ENCODE data around the gene LZTR1. TPM values are rescaled to one million over a fixed set of nuclear protein-coding genes. Genes with fewer than 3 reads are reported as not detected.

LZTR1 gene
- total RNA-seq, 1 donor from 2014 or later, result 18.1 TPM

DNA sequence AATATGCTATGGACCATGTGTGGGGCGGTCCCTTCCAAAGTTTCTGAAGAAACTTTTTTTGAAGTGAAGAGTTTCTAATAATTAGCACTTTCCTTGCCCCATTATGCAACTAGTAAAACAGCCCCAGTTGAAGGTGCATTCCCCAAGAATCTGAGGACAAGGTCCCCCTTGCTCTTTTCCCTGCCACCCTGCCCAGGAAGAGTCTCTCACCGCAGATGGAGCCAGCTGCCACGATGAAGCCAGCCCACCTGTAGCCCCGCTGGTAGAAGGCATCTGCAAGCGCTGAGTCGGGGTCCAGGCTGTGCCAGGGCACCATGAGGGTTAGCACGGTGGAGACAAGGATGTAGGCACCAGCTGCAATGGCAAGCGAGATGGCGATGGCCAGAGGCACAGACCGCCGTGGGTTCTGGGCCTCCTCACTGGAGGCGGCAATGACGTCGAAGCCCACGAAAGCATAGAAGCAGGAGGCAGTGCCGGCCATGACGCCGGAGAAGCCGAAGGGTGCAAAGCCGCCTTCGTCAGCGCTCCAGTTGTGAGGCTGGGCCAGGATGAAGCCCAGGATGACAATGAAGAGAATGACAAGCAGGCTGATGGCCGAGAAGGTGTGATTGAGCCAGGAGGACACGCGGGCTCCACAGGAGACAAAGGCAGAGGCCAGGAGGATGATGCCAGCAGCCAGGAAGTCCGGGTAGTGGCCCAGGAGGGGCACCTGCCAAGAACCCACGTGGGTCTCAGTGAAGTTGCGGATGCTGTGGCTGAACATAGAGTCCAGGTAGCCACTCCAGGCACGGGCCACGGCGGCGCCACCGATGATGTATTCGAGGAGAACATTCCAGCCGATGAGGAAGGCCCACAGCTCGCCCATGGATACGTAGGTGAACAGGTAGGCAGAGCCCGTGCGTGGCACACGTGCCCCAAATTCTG, 48.8 kb downstream of the LZTR1 start:
- Histone ChIP-seq H3K4me1 (peaks cover 18% of the 10 kb centered on the region), H3K27ac (replicated peaks) (no peak overlapping the region), H3K36me3 (no peaks in the 10 kb centered on the region), H3K4me3 (no peak overlapping the region), H3K9me3 (replicated peaks) (no peaks in the 10 kb centered on the region), H3K27me3 (ENCODE audit: low read depth) (peaks cover 56% of the 10 kb centered on the region)
- TF ChIP-seq, protein P1, sequence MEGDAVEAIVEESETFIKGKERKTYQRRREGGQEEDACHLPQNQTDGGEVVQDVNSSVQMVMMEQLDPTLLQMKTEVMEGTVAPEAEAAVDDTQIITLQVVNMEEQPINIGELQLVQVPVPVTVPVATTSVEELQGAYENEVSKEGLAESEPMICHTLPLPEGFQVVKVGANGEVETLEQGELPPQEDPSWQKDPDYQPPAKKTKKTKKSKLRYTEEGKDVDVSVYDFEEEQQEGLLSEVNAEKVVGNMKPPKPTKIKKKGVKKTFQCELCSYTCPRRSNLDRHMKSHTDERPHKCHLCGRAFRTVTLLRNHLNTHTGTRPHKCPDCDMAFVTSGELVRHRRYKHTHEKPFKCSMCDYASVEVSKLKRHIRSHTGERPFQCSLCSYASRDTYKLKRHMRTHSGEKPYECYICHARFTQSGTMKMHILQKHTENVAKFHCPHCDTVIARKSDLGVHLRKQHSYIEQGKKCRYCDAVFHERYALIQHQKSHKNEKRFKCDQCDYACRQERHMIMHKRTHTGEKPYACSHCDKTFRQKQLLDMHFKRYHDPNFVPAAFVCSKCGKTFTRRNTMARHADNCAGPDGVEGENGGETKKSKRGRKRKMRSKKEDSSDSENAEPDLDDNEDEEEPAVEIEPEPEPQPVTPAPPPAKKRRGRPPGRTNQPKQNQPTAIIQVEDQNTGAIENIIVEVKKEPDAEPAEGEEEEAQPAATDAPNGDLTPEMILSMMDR (IDR thresholded peaks at IDR 0.05; ENCODE audit: borderline replicate concordance), result no peak
- intact Hi-C loops (cut with micrococcal nuclease), result no loop called here
- DNase-seq, result no peak

DNA sequence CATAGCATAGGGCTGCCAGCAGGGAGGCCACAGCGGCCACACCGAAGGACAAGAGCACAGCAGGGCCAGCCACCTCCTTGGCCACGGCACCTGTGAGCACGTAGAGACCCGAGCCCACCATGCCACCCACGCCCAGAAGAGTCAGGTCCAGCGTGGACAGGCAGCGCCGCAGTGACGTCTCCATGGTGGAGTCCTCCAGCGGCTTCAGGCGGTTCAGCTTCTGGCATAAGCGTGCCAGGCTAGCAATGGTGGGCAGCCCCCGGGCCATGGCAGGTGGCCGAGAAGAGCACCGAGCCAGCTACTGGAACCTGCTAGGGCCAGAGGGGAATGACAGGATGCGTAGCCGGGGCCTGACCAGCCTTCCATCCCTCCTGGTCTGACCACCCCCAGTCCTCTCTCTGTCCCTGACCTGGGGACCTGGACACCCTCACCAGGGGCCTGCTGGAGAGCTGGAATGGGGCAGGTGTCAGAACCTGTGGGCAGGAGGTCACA, 49.5 kb downstream of the LZTR1 start:
- Histone ChIP-seq H3K9me3 (replicated peaks) (no peaks in the 10 kb centered on the region), H3K4me3 (peak overlapping the region; percentile 59), H3K36me3 (no peaks in the 10 kb centered on the region), H3K4me1 (peaks cover 18% of the 10 kb centered on the region), H3K27ac (replicated peaks) (no peak overlapping the region), H3K27me3 (ENCODE audit: low read depth) (peaks cover 56% of the 10 kb centered on the region)
- DNase-seq, result no peak
- TF ChIP-seq, protein P1 (IDR thresholded peaks at IDR 0.05; ENCODE audit: borderline replicate concordance), result no peak
- intact Hi-C loops (cut with micrococcal nuclease), result no loop called here

DNA sequence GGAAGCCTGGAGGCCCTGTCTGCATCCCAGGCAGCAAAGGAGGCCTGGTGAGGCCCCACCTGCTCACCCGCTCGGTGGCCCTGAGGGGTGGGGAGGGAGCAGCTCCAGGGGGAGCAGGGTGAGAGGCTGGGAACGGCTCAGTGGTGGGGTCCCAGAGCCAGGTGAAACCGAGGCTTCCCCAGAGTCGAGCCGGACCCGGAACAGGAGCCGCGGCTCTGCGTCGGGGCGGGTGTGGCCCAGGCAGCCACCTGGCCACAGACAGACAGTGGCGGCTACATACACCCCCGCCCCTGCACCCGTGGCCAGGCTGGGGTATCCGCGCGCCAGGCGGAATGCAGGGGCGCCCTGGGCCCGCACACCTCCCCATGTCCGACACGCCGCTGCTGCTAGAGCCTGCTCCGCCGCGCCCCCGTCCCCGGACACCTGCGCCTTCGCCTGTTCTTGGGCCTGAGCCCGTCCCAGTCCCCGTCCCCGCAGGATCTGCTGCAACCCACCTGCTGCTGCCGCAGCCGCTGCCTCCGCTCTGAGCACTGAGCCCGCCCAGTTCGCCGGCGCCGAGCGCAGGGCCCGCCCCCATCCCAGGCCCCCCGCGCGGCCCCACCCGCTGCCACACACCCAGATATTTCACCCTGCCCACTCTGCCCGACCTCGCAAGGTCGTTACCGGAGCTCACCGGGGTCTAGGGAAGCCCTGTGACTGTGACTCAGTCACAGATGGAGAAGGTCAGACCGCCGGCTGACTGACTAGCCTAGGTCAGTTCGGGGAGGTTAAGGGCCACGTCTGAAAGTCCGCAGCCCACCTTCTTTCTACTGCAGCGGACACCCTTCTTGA, 50.2 kb downstream of the LZTR1 start, which contains the start of gene SLC7A4:
SLC7A4 (minus strand) TSS at position 525 of the 831 bp plus-strand sequence. CDS start 749 bp downstream, outside the sequence.
- TF ChIP-seq, protein P1 (IDR thresholded peaks at IDR 0.05; ENCODE audit: borderline replicate concordance), result no peak
- DNase-seq, result no peak
- intact Hi-C loops (cut with micrococcal nuclease), result no loop called here
- Histone ChIP-seq H3K4me1 (peaks cover 14% of the 10 kb centered on the region), H3K27ac (replicated peaks) (no peak within 1 kb of the TSS), H3K4me3 (peak within 1 kb of the TSS; percentile 59), H3K9me3 (replicated peaks) (no peaks in the 10 kb centered on the region), H3K36me3 (no peaks in the 10 kb centered on the region), H3K27me3 (ENCODE audit: low read depth) (peaks cover 56% of the 10 kb centered on the region)

DNA sequence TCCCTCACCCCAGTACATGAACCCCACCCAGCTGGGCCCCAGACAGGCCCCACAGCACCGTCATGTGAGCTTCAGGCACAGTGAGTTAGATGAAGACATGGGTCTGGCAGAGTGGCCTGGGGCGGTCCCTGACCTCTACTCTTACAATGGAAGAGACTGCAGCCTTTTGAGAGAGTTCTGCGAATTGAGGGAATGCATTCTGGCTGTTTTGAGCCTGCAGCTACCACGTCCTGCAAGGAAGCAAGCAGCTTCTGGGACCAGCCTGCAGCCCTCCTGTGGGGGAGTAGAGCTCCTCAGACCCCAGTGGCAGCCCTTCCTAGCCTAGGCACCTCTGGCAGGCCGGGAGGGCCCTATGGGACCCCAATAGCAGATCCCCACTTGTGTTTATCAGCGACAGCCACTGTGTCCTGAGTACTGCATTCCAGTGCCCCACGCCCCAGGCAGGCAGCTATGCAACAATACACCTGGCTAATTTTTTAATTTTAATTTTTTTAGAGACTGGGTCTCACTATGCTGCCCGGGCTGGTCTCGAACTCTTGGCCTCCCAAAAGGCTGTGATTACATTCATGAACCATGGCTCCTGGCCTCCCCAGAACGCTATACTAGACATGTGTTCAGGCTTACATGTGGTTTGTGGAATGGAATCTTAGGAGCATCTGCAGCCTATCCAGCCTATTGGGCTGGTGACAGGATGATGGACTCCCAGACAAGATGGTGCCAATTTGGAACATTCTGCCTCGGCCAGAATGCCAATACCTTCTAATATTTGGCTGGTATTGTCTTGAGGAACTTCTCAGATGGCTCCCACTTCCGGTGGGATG, 51.0 kb downstream of the LZTR1 start:
- no peak for DNase-seq
- Histone ChIP-seq H3K4me3 (peak overlapping the region; percentile 59), H3K9me3 (replicated peaks) (no peaks in the 10 kb centered on the region), H3K27me3 (ENCODE audit: low read depth) (peaks cover 56% of the 10 kb centered on the region), H3K27ac (replicated peaks) (no peak overlapping the region), H3K36me3 (no peaks in the 10 kb centered on the region), H3K4me1 (peaks cover 14% of the 10 kb centered on the region)
- TF ChIP-seq, protein P1 (IDR thresholded peaks at IDR 0.05; ENCODE audit: borderline replicate concordance), result no peak
- intact Hi-C loops (cut with micrococcal nuclease), result no loop called here

Data from left ventricle myocardium inferior (tissue), 1 donor.